Stimulated activated CD4-positive, alpha-beta T cell treated with anti-CD3 and anti-CD28 coated beads, TNF-alpha, amount 100 ng/mL, for 48 hours (primary cell): ENCODE results near the gene HIPK4.
"Not testable (repeated sequence)": the region's sequence is repeated elsewhere in the genome, so short reads cannot be mapped to it uniquely, and the experiment has no call there.

Experiments used
- DNase-seq, 3 donors: peaks; one replicate each; pipeline ENCODE4 v3.0.0-alpha.2; 2020; ENCODE audit warnings: low read depth in 3 of 3

HIPK4 gene

GRCh38 chr19:40390084-40390742, at the start of gene HIPK4:
HIPK4 (minus strand) TSS chr19:40390181; CDS start chr19:40389902, 279 bp downstream.
- no peak for DNase-seq

- no peak for DNase-seq
Measured at GRCh38 chr19:40438284-40438683, 48.3 kb upstream of the HIPK4 start.

GRCh38 chr19:40433391-40434216, 43.6 kb upstream of the HIPK4 start:
- peak in 1 of 3 donors; percentile 36 for DNase-seq

GRCh38 chr19:40432760-40433159, 42.8 kb upstream of the HIPK4 start:
- DNase-seq = not testable (repeated sequence)

- DNase-seq = no peak
Measured at GRCh38 chr19:40431698-40432097, 41.7 kb upstream of the HIPK4 start.

- DNase-seq = not testable (repeated sequence)
Measured at GRCh38 chr19:40430242-40430641, 40.3 kb upstream of the HIPK4 start.

GRCh38 chr19:40428197-40428596, 38.2 kb upstream of the HIPK4 start:
- DNase-seq = not testable (repeated sequence)

GRCh38 chr19:40425450-40426287, 35.7 kb upstream of the HIPK4 start, which contains the start of gene SERTAD1:
SERTAD1 (minus strand) TSS chr19:40425992; CDS start chr19:40423546, 2,446 bp downstream.
- peak; percentile 99 to 100 (median 100) for DNase-seq

GRCh38 chr19:40424637-40425449, 34.9 kb upstream of the HIPK4 start:
- no peak for DNase-seq

- no peak for DNase-seq
Measured at GRCh38 chr19:40423938-40424337, 34.0 kb upstream of the HIPK4 start.

- DNase-seq = no peak
Measured at GRCh38 chr19:40422748-40423566, 33.0 kb upstream of the HIPK4 start.

- no peak for DNase-seq
Measured at GRCh38 chr19:40421993-40422747, 32.2 kb upstream of the HIPK4 start.

GRCh38 chr19:40420766-40421765, 31.1 kb upstream of the HIPK4 start:
- DNase-seq = peak; percentile 33 to 63 (median 45)

- DNase-seq = no peak
Measured at GRCh38 chr19:40420451-40420765, 30.4 kb upstream of the HIPK4 start.

GRCh38 chr19:40419780-40420179, 29.8 kb upstream of the HIPK4 start:
- no peak for DNase-seq

GRCh38 chr19:40419066-40419612, 29.2 kb upstream of the HIPK4 start:
- DNase-seq = no peak

- DNase-seq = no peak
Measured at GRCh38 chr19:40418040-40418439, 28.1 kb upstream of the HIPK4 start.

GRCh38 chr19:40417643-40417981, 27.6 kb upstream of the HIPK4 start:
- DNase-seq = no peak
